Neural cell (in vitro differentiated cells): ENCODE results near the gene RIBC1. TPM values are rescaled to one million over a fixed set of nuclear protein-coding genes. Genes with fewer than 3 reads are reported as not detected.

Experiments used
- H2AFZ ChIP-seq: fragments of 200-600, 300-800 bp; sonication (generic), shearing (Covaris generic); 2 replicates; pipeline ENCODE4 v1.6.0; 2014; ENCODE audit warnings: low read depth, mild to moderate bottlenecking, antibody characterized with exemption, low read length, moderate library complexity
- H3F3A ChIP-seq: fragments of 200-600 bp; shearing (Covaris generic); 2 replicates; pipeline ENCODE4 v1.6.1; 2016; ENCODE audit warnings: mild to moderate bottlenecking, moderate library complexity, mixed read lengths, antibody characterized with exemption, low read length; ENCODE audit not compliant: insufficient read depth, poor library complexity, severe bottlenecking
- H3K27ac ChIP-seq: fragments of 200-600, 300-800 bp; sonication (generic), shearing (Covaris generic); 2 replicates; pipeline ENCODE4 v1.5.1; 2014; ENCODE audit warnings: mild to moderate bottlenecking, low read length, moderate library complexity
- H3K27me3 ChIP-seq: fragments of 300-800, 200-600 bp; sonication (generic), shearing (Covaris generic); 2 replicates; pipeline ENCODE4 v1.6.0; 2014; ENCODE audit warnings: mild to moderate bottlenecking, low read depth, low read length, moderate library complexity; ENCODE audit not compliant: insufficient read depth
- H3K36me3 ChIP-seq: fragments of 300-800, 200-600 bp; sonication (generic), shearing (Covaris generic); 2 replicates; pipeline ENCODE4 v1.5.1; 2014; ENCODE audit warnings: mild to moderate bottlenecking, antibody characterized with exemption, low read length, moderate library complexity; ENCODE audit not compliant: insufficient read depth
- H3K4me2 ChIP-seq: fragments of 300-800, 200-600 bp; sonication (generic), shearing (Covaris generic); 2 replicates; pipeline ENCODE4 v1.6.0; 2014; ENCODE audit warnings: mild to moderate bottlenecking, low read length
- H3K4me3 ChIP-seq: fragments of 300-800, 200-600 bp; sonication (generic), shearing (Covaris generic); 2 replicates; pipeline ENCODE4 v1.5.1; 2014; ENCODE audit warnings: mild to moderate bottlenecking, low read length, moderate library complexity
- H3K79me2 ChIP-seq: fragments of 200-600 bp; shearing (Covaris generic); replicated peaks from 2 replicates; pipeline ENCODE4 v1.6.0; 2014; ENCODE audit warnings: mild to moderate bottlenecking, low read length, moderate library complexity; ENCODE audit not compliant: insufficient read depth
- H3K9ac ChIP-seq: fragments of 300-800, 200-600 bp; sonication (generic), shearing (Covaris generic); 2 replicates; pipeline ENCODE4 v1.6.1; 2016; ENCODE audit warnings: mild to moderate bottlenecking, low read length, mixed read lengths
- H3K9me2 ChIP-seq: fragments of 200-600 bp; shearing (Covaris generic); 2 replicates; pipeline ENCODE4 v1.6.1; 2016; ENCODE audit warnings: mild to moderate bottlenecking, low read length, mixed read lengths; ENCODE audit not compliant: insufficient read depth
- H3K9me3 ChIP-seq: fragments of 200-600, 300-800 bp; sonication (generic), shearing (Covaris generic); 2 replicates; pipeline ENCODE4 v1.6.1; 2016; ENCODE audit warnings: mild to moderate bottlenecking, mixed run types, low read length, moderate library complexity, mixed read lengths
- H4K20me1 ChIP-seq: fragments of 200-600 bp; shearing (Covaris generic); 2 replicates; pipeline ENCODE4 v1.6.1; 2016; ENCODE audit warnings: mild to moderate bottlenecking, mixed run types; ENCODE audit not compliant: insufficient read depth
- EP300 ChIP-seq: fragments of 450-650 bp; conservative IDR thresholded peaks from 2 replicates; pipeline ENCODE4 v1.6.1; 2014; ENCODE audit warnings: antibody characterized with exemption, mild to moderate bottlenecking, moderate library complexity; ENCODE audit not compliant: poor library complexity, severe bottlenecking
- EZH2 ChIP-seq: fragments of 200-600, 300-800 bp; shearing (Covaris generic), sonication (generic); IDR thresholded peaks from 2 replicates; pipeline ENCODE4 v1.6.1; 2014; ENCODE audit warnings: antibody characterized with exemption, low read length, borderline replicate concordance, mild to moderate bottlenecking; ENCODE audit not compliant: insufficient read depth, poor library complexity, severe bottlenecking
- MXI1 ChIP-seq: fragments of 450-650 bp; conservative IDR thresholded peaks from 2 replicates; pipeline ENCODE4 v1.6.1; 2014; ENCODE audit warnings: antibody characterized with exemption, mild to moderate bottlenecking; ENCODE audit not compliant: poor library complexity, severe bottlenecking
- POLR2AphosphoS5 ChIP-seq: IDR thresholded peaks from 2 replicates; pipeline ENCODE4 v1.6.1; 2012
- RAD21 ChIP-seq: fragments of 450-650 bp; conservative IDR thresholded peaks from 2 replicates; pipeline ENCODE4 v1.6.1; 2014; ENCODE audit warnings: antibody characterized with exemption, mild to moderate bottlenecking, moderate library complexity
- REST ChIP-seq: IDR thresholded peaks from 2 replicates; pipeline ENCODE4 v1.6.1; 2012; ENCODE audit warnings: borderline replicate concordance
- SMC3 ChIP-seq: fragments of 450-650 bp; conservative IDR thresholded peaks from 2 replicates; pipeline ENCODE4 v1.6.1; 2014; ENCODE audit warnings: antibody characterized with exemption, mild to moderate bottlenecking, moderate library complexity; ENCODE audit not compliant: poor library complexity
- TAF1 ChIP-seq: IDR thresholded peaks from 2 replicates; pipeline ENCODE4 v1.6.1; 2012; ENCODE audit warnings: low read depth
- polyA plus RNA-seq: library from polyadenylated mRNA; depleted of rRNA; stranded (reverse); fragments of >200 nt; gene quantifications from 2 replicates; pipeline ENCODE4 v1.2.3, GENCODE V29; 2014
- TF ChIP-seq, protein P1 (sequence below): fragments of 450-650 bp; IDR thresholded peaks from 2 replicates; pipeline ENCODE4 v1.5.1; 2014; ENCODE audit warnings: antibody characterized with exemption, mild to moderate bottlenecking, moderate library complexity; ENCODE audit not compliant: poor library complexity, severe bottlenecking

Gene RIBC1
- polyA plus RNA-seq, 1 donor from 2014 or later = 0.84 TPM

- H3K4me2 ChIP-seq = no peak overlapping the region
- no peak for TF ChIP-seq TAF1
- TF ChIP-seq RAD21 = no peak
- no peak for TF ChIP-seq EP300
- TF ChIP-seq, protein P1, sequence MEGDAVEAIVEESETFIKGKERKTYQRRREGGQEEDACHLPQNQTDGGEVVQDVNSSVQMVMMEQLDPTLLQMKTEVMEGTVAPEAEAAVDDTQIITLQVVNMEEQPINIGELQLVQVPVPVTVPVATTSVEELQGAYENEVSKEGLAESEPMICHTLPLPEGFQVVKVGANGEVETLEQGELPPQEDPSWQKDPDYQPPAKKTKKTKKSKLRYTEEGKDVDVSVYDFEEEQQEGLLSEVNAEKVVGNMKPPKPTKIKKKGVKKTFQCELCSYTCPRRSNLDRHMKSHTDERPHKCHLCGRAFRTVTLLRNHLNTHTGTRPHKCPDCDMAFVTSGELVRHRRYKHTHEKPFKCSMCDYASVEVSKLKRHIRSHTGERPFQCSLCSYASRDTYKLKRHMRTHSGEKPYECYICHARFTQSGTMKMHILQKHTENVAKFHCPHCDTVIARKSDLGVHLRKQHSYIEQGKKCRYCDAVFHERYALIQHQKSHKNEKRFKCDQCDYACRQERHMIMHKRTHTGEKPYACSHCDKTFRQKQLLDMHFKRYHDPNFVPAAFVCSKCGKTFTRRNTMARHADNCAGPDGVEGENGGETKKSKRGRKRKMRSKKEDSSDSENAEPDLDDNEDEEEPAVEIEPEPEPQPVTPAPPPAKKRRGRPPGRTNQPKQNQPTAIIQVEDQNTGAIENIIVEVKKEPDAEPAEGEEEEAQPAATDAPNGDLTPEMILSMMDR = no peak
- TF ChIP-seq SMC3 = no peak
- no peak for TF ChIP-seq EZH2
- TF ChIP-seq REST = no peak
- TF ChIP-seq POLR2AphosphoS5 = no peak
- no peak for TF ChIP-seq MXI1
- no peaks in the 10 kb centered on the region for H3K9me3 ChIP-seq
- H3K36me3 ChIP-seq = no peaks in the 10 kb centered on the region
- no peaks in the 10 kb centered on the region for H4K20me1 ChIP-seq
- H3K9me2 ChIP-seq = no peaks in the 10 kb centered on the region
- no peaks in the 10 kb centered on the region for H3K27me3 ChIP-seq
- no peaks in the 10 kb centered on the region for H3F3A ChIP-seq
- no peaks in the 10 kb centered on the region for H3K79me2 ChIP-seq
- H2AFZ ChIP-seq = no peak overlapping the region
- H3K4me3 ChIP-seq = no peak overlapping the region
- H3K27ac ChIP-seq = no peak overlapping the region
- no peak overlapping the region for H3K9ac ChIP-seq
These were observed 48.7 kb downstream of the RIBC1 start for GRCh38 chrX:53471346-53471745.

- no peak overlapping the region for H2AFZ ChIP-seq
- TF ChIP-seq TAF1 (no peak), POLR2AphosphoS5 (no peak), REST (no peak), MXI1 (no peak), SMC3 (no peak), RAD21 (no peak), EP300 (no peak), EZH2 (no peak)
- TF ChIP-seq, protein P1 = no peak
- no peaks in the 10 kb centered on the region for H3K27me3 ChIP-seq
- no peaks in the 10 kb centered on the region for H3K9me2 ChIP-seq
- H4K20me1 ChIP-seq = no peaks in the 10 kb centered on the region
- no peak overlapping the region for H3K9ac ChIP-seq
- H3K4me3 ChIP-seq = no peak overlapping the region
- H3K4me2 ChIP-seq = no peak overlapping the region
- H3K36me3 ChIP-seq = no peaks in the 10 kb centered on the region
- H3K79me2 ChIP-seq = no peaks in the 10 kb centered on the region
- H3K27ac ChIP-seq = no peak overlapping the region
- H3K9me3 ChIP-seq = no peaks in the 10 kb centered on the region
- H3F3A ChIP-seq = no peaks in the 10 kb centered on the region
These were observed 52.0 kb downstream of the RIBC1 start for GRCh38 chrX:53474707-53475106.
